K562 (cell line): ENCODE data around the gene C11orf52. TPM values are rescaled to one million over a fixed set of nuclear protein-coding genes. Genes with fewer than 3 reads are reported as not detected.
A peak's percentile ranks its signal among the peaks of the same experiment; 100 is the strongest.

Source experiments
- BRD4 ChIP-seq: fragments of 200-600 bp; sonication (generic); IDR thresholded peaks from 2 replicates; pipeline ENCODE4 v1.6.1; 2017; ENCODE audit warnings: inconsistent platforms
- CBX2 ChIP-seq: fragments of 200-600 bp; sonication (generic); IDR thresholded peaks from one replicate; pipeline ENCODE4 v1.6.1; 2012; ENCODE audit warnings: mild to moderate bottlenecking, low read length, inconsistent platforms; ENCODE audit not compliant: insufficient read depth, poor library complexity, severe bottlenecking
- CC2D1A ChIP-seq: fragments of 450-650 bp; IDR thresholded peaks from 2 replicates; pipeline ENCODE4 v1.6.1; 2017; ENCODE audit warnings: mild to moderate bottlenecking
- DDX20 ChIP-seq: fragments of 450-650 bp; IDR thresholded peaks from 2 replicates; pipeline ENCODE4 v1.6.1; 2016; ENCODE audit warnings: missing genetic modification characterization, low read depth, mild to moderate bottlenecking, missing compliant biosample characterization, moderate library complexity
- FOXA1 ChIP-seq: fragments of 450-650 bp; IDR thresholded peaks from 2 replicates; pipeline ENCODE4 v1.6.1; 2016; ENCODE audit warnings: mild to moderate bottlenecking, borderline replicate concordance
- GTF2A2 ChIP-seq: IDR thresholded peaks from 2 replicates; pipeline ENCODE4 v1.6.1; 2016; ENCODE audit warnings: mild to moderate bottlenecking, missing genetic modification characterization, missing compliant biosample characterization
- HMG20A ChIP-seq: fragments of 450-650 bp; formaldehyde crosslinking; conservative IDR thresholded peaks from 2 replicates; pipeline ENCODE4 v1.4.0; 2020; ENCODE audit warnings: mild to moderate bottlenecking, mixed read lengths
- KDM1A ChIP-seq, 2 experiments: fragments of 450-650 bp; IDR thresholded peaks; 2 replicates each; pipeline ENCODE4 v1.6.1; 2016; ENCODE audit warnings: mild to moderate bottlenecking in 2 of 2
- MCM2 ChIP-seq: fragments of 450-650 bp; IDR thresholded peaks from 2 replicates; pipeline ENCODE4 v1.6.1; 2017; ENCODE audit warnings: low read depth, mild to moderate bottlenecking
- MCM5 ChIP-seq: fragments of 450-650 bp; IDR thresholded peaks from 2 replicates; pipeline ENCODE4 v1.6.1; 2016; ENCODE audit warnings: low read depth
- NFIC ChIP-seq: fragments of 450-650 bp; IDR thresholded peaks from 2 replicates; pipeline ENCODE4 v1.6.1; 2017; ENCODE audit warnings: mild to moderate bottlenecking, inconsistent platforms
- PML ChIP-seq: IDR thresholded peaks from 2 replicates; pipeline ENCODE4 v1.6.1; 2012; ENCODE audit warnings: low read length, inconsistent platforms
- SETDB1 ChIP-seq: IDR thresholded peaks from one replicate; pipeline ENCODE4 v1.6.1; 2012; ENCODE audit warnings: low read length, control low read depth, inconsistent platforms
- SMAD4 ChIP-seq: fragments of 250-450 bp; sonication (Bioruptor Pico); conservative IDR thresholded peaks from 2 replicates; pipeline ENCODE4 v1.8.0; 2021; ENCODE audit warnings: inconsistent platforms, mild to moderate bottlenecking, moderate library complexity
- SNIP1 ChIP-seq: fragments of 450-650 bp; IDR thresholded peaks from 2 replicates; pipeline ENCODE4 v1.7.1; 2017; ENCODE audit warnings: low read depth, mild to moderate bottlenecking
- TBL1XR1 ChIP-seq, 2 experiments: IDR thresholded peaks; 2 replicates each; pipeline ENCODE4 v1.6.1; 2012; ENCODE audit warnings: improper control_type of control experiment in 2 of 2, low read length in 2 of 2, mild to moderate bottlenecking in 1 of 2
- TCFL5 ChIP-seq: fragments of 250-450 bp; sonication (Bioruptor Pico); conservative IDR thresholded peaks from 2 replicates; pipeline ENCODE4 v1.6.1; 2021; ENCODE audit warnings: mild to moderate bottlenecking, moderate library complexity, matching md5 sums
- ZFX ChIP-seq: sonication (generic); formaldehyde crosslinking; IDR thresholded peaks from 2 replicates; pipeline ENCODE4 v1.8.0; 2022; ENCODE audit warnings: mild to moderate bottlenecking, missing genetic modification reagents, moderate library complexity
- ZNF644 ChIP-seq: fragments of 200-800 bp; sonication (Bioruptor generic); IDR thresholded peaks from 2 replicates; pipeline ENCODE4 v1.6.1; 2016; ENCODE audit warnings: low read depth, missing genetic modification characterization, missing compliant biosample characterization
- polyA plus RNA-seq, 8 experiments: library from polyadenylated mRNA; depleted of rRNA in 4 of 8; stranded (reverse) in 5 of 8; unstranded in 3 of 8; fragments of >200 nt; fragmentation: Nextera tagmentation in 2 of 8; fragmentation: Illumina TruSeq in 1 of 8; extraction: Ambion mirVana in 2 of 8; extraction: Trizol in 1 of 8; gene quantifications; 2 replicates each; pipeline versions ENCODE4 v1.2.1 to v1.2.3, GENCODE V29; 2011 to 2014; ENCODE audit warnings: inconsistent platforms in 1 of 8, missing spikeins in 1 of 8
- total RNA-seq, 7 experiments: library from RNA; depleted of rRNA in 6 of 7; stranded (reverse); fragments of >200 nt in 6 of 7; fragmentation: Illumina TruSeq in 2 of 7; extraction: Trizol in 2 of 7; gene quantifications; 2 replicates each; pipeline versions ENCODE4 v1.2.1 to v1.2.3, GENCODE V29; 2011 to 2021; ENCODE audit warnings: low replicate concordance in 1 of 7
- TF ChIP-seq, protein P1 (sequence below): fragments of 450-650 bp; conservative IDR thresholded peaks from 2 replicates; pipeline ENCODE4 v1.6.1; 2016; ENCODE audit warnings: missing genetic modification characterization, low read depth, mild to moderate bottlenecking, missing compliant biosample characterization, moderate library complexity
- TF ChIP-seq, protein P2 (sequence below): sonication (generic); formaldehyde crosslinking; IDR thresholded peaks from 2 replicates; pipeline ENCODE4 v1.9.0; 2022; ENCODE audit warnings: mild to moderate bottlenecking, missing genetic modification reagents
- TF ChIP-seq, protein P3 (sequence below): fragments of 450-650 bp; IDR thresholded peaks from 2 replicates; pipeline ENCODE4 v1.6.1; 2016; ENCODE audit warnings: borderline replicate concordance
- TF ChIP-seq, protein P4 (sequence below): fragments of 450-650 bp; formaldehyde crosslinking; IDR thresholded peaks from 2 replicates; pipeline ENCODE4 v1.4.0; 2020; ENCODE audit warnings: mild to moderate bottlenecking, moderate library complexity

The C11orf52 gene
- total and polyA plus RNA-seq, 9 of the 15 experiments (the other 6 are each of a cell fraction or from before 2014, with no cell fraction given) = 0.29 to 2.9 (median 1.0) TPM

DNA sequence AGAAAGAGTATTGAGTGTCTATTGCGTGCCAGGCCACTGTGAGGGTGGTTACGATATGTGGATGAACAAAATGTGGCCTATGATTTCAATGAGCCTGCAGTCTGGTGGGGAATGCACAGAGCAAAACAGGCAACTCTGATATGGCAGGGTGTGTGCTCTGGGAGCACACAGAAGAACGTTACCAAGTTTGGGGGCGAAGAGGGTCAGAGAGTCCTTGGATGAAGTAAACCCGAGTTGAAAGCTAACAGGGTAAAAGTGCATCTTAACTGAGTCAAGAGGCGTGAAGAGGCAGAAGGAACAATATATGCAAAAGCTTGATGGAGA is 39.1 kb upstream of the C11orf52 start (continued):
- TF ChIP-seq, protein P1, sequence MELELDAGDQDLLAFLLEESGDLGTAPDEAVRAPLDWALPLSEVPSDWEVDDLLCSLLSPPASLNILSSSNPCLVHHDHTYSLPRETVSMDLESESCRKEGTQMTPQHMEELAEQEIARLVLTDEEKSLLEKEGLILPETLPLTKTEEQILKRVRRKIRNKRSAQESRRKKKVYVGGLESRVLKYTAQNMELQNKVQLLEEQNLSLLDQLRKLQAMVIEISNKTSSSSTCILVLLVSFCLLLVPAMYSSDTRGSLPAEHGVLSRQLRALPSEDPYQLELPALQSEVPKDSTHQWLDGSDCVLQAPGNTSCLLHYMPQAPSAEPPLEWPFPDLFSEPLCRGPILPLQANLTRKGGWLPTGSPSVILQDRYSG (tag) = 0 out of 2 replicates have a peak, but pooled peaks have one; percentile 2
- TF ChIP-seq MCM5 (no peak), TBL1XR1 (IDR thresholded peaks at IDR 0.05; ENCODE audit: low read length in 2 of 2) (no peak), SNIP1 (no peak), ZFX (peak; percentile 4; the same call in 1 of the 2 replicates), ZNF644 (tag) (0 out of 2 replicates have a peak, but pooled peaks have one; percentile 73), KDM1A (IDR thresholded peaks at IDR 0.05) (no peak), PML (0 out of 2 replicates have a peak, but pooled peaks have one; percentile 8), NFIC (no peak), BRD4 (peak; percentile 83; the same call in 1 of the 2 replicates), SETDB1 (no peak), CC2D1A (no peak), GTF2A2 (no peak), TCFL5 (no peak), FOXA1 (no peak), CBX2 (no peak), HMG20A (CRISPR knock-in tag) (no peak), SMAD4 (CRISPR knock-in tag) (no peak), MCM2 (no peak), DDX20 (0 out of 2 replicates have a peak, but pooled peaks have one; percentile 25)
- TF ChIP-seq, protein P2, sequence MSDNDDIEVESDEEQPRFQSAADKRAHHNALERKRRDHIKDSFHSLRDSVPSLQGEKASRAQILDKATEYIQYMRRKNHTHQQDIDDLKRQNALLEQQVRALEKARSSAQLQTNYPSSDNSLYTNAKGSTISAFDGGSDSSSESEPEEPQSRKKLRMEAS (CRISPR knock-in tag) = no peak
- TF ChIP-seq, protein P3, sequence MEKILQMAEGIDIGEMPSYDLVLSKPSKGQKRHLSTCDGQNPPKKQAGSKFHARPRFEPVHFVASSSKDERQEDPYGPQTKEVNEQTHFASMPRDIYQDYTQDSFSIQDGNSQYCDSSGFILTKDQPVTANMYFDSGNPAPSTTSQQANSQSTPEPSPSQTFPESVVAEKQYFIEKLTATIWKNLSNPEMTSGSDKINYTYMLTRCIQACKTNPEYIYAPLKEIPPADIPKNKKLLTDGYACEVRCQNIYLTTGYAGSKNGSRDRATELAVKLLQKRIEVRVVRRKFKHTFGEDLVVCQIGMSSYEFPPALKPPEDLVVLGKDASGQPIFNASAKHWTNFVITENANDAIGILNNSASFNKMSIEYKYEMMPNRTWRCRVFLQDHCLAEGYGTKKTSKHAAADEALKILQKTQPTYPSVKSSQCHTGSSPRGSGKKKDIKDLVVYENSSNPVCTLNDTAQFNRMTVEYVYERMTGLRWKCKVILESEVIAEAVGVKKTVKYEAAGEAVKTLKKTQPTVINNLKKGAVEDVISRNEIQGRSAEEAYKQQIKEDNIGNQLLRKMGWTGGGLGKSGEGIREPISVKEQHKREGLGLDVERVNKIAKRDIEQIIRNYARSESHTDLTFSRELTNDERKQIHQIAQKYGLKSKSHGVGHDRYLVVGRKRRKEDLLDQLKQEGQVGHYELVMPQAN = 0 out of 2 replicates have a peak, but pooled peaks have one; percentile 6
- TF ChIP-seq, protein P4, sequence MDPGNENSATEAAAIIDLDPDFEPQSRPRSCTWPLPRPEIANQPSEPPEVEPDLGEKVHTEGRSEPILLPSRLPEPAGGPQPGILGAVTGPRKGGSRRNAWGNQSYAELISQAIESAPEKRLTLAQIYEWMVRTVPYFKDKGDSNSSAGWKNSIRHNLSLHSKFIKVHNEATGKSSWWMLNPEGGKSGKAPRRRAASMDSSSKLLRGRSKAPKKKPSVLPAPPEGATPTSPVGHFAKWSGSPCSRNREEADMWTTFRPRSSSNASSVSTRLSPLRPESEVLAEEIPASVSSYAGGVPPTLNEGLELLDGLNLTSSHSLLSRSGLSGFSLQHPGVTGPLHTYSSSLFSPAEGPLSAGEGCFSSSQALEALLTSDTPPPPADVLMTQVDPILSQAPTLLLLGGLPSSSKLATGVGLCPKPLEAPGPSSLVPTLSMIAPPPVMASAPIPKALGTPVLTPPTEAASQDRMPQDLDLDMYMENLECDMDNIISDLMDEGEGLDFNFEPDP (CRISPR knock-in tag) = no peak
